22Rv1 (cell line): ENCODE results near the gene LGSN.

Experiments
- ZFX ChIP-seq: fragments of 450-650 bp; IDR thresholded peaks from 2 replicates; pipeline ENCODE4 v1.6.1; 2017; ENCODE audit warnings: antibody characterized with exemption, borderline replicate concordance
- TF ChIP-seq, protein P1 (sequence below): fragments of 450-650 bp; IDR thresholded peaks from 2 replicates; pipeline ENCODE4 v1.5.1; 2017; ENCODE audit warnings: mild to moderate bottlenecking

DNA sequence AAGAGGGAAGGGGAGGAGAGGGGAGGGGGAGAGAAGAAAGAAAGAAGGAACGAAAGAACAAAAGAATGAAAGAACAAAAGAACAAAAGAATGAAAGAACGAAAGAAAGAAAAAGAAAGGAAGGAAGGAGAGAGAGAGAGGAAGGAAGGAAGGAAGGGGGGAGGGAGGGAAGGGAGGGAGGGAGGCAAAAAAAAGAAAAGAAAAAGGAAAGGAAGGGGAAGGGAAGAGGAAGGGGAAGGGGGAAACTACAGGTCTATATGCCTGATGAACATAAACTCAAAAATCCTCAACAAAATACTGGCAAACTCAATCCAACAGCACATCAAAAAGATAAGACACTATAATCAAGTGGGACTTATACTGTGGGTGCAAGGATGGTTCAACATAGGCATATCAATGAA, 13.7 kb upstream of the LGSN start:
- TF ChIP-seq, protein P1, sequence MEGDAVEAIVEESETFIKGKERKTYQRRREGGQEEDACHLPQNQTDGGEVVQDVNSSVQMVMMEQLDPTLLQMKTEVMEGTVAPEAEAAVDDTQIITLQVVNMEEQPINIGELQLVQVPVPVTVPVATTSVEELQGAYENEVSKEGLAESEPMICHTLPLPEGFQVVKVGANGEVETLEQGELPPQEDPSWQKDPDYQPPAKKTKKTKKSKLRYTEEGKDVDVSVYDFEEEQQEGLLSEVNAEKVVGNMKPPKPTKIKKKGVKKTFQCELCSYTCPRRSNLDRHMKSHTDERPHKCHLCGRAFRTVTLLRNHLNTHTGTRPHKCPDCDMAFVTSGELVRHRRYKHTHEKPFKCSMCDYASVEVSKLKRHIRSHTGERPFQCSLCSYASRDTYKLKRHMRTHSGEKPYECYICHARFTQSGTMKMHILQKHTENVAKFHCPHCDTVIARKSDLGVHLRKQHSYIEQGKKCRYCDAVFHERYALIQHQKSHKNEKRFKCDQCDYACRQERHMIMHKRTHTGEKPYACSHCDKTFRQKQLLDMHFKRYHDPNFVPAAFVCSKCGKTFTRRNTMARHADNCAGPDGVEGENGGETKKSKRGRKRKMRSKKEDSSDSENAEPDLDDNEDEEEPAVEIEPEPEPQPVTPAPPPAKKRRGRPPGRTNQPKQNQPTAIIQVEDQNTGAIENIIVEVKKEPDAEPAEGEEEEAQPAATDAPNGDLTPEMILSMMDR, result no peak
- TF ChIP-seq ZFX, result no peak
